COR-L47 (cell line): ENCODE data around the gene PLVAP.

ENCODE experiments used
- DNase-seq: peaks from one replicate; lab custom pipeline; 2025; lab: John Stamatoyannopoulos, UW

PLVAP gene

GRCh38 chr19:17357078-17357666 is 20.0 kb downstream of the PLVAP start:
- no peak for DNase-seq

GRCh38 chr19:17353386-17353785 is 23.8 kb downstream of the PLVAP start:
- no peak for DNase-seq

- DNase-seq = no peak
These were observed 24.4 kb downstream of the PLVAP start for GRCh38 chr19:17352608-17353280.

GRCh38 chr19:17351815-17352435 is 25.2 kb downstream of the PLVAP start:
- DNase-seq = no peak

GRCh38 chr19:17348700-17349099 is 28.4 kb downstream of the PLVAP start:
- DNase-seq = peak; percentile 53

DNA sequence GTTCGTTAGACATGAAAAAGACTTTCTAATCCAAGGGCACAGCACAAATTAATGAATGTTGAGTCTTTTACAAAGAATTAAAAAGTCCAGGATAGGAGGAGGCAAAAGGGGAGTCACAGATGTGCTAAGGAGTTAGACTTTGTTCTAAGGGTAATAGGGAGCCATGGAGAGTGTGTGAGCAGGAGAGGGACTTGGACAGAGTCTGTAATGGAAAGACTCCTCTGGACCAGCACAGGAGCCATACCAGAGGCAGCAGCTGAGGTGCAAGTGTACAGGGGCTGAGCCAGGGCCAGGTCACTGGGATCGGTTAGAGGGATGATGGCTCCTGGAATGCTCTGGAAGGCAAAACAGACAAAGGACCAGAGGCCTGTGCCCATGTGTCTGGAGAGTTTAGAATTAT is 29.3 kb downstream of the PLVAP start:
- DNase-seq = no peak

DNA sequence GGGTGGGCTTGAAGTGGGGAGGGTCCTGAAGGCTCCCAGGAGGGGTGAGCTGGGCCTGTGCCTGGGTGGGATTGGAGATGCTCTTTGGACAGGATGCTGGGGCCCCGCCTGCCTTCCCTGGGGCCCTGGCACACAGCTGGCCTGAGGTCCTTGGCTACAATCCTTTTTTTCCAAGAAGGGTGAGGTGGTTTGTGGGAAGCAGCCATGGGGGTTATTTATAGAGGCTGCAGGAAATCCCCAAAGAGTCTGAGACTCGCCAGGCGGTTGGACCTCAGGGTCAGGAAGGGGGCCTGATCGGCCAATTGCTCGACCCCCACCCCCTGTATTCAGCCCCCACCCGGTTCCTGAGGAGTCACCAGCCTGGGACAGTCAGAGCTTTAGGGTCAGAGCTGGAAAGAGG is 29.8 kb downstream of the PLVAP start:
- no peak for DNase-seq

- DNase-seq = peak; percentile 56
These were observed 31.0 kb downstream of the PLVAP start for GRCh38 chr19:17346109-17346671.

DNA sequence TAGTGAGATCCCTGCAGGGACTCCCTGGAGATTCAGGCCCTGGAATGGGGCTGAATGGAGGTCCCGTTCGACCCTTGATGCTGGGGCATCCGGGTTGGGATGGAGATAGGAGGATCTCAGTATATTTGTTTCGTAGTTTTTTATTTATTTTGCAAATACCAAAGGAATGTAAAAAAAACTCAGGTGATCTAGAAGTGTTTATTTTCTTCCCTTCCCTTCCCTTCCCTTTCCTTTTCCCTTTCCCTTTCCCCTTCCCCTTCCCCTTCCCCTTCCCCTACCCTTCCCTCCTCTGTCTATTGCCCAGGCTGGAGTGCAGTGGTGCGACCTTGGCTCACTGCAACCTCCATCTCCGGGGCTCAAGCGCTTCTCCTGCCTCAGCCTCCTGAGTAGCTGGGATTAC is 35.3 kb downstream of the PLVAP start:
- no peak for DNase-seq

GRCh38 chr19:17341386-17341785 is 35.8 kb downstream of the PLVAP start:
- no peak for DNase-seq

DNA sequence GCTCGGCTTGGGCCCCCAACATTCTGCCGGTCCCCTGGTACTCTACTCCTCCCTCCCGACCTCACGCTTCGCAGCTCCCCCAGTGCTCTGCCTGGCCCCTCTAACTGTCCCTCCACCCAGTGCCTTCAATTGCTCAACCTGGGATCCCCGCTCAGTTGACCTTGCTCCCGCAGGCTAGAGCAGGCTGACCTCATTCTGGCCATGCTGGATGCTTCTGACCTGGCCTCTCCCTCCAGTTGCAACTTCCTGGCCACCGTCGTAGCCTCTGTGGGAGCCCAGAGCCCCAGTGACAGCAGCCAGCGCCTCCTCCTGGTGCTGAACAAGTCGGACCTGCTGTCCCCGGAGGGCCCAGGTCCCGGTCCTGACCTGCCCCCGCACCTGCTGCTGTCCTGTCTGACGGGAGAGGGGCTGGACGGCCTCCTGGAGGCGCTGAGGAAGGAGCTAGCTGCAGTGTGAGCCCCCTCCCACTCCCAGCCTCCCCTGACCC is 36.2 kb downstream of the PLVAP start:
- no peak for DNase-seq

GRCh38 chr19:17340302-17340870 is 36.8 kb downstream of the PLVAP start:
- DNase-seq = no peak

GRCh38 chr19:17339088-17339741 is 37.9 kb downstream of the PLVAP start:
- DNase-seq = no peak

- DNase-seq = no peak
These were observed 38.6 kb downstream of the PLVAP start for GRCh38 chr19:17338433-17339078.

DNA sequence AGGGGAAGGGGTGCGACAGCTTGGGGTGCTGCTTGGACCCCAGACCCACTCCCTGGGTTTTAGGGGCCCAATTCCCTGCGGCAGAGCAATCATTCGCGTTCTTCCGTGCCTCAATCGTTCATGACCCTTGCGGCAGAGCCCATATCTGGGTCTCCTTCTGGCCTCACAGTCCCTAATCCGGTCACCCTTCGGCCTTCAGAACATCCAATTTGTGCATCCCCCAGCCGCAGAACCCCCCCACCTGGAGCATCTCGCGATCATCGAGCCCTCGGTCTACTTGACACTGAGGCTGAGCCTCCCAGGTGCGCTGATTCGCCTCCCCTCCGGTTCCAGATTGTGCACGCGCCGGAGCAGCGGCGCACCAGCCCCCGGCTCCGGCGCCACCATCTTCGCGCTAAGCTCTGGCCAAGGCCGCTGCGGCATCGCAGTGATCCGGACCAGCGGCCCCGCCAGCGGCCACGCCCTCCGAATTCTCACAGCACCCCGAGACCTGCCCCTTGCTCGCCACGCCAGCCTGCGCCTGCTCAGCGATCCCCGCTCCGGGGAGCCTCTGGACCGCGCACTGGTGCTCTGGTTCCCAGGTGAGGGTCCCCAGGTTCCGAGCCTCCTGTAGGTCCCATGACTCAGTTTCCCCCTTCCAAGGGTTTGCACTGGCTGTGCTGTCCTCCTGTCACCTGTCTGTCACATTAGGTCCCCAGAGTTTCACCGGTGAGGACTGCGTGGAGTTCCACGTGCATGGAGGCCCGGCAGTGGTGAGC is 39.3 kb downstream of the PLVAP start:
- DNase-seq = no peak

- peak; percentile 99 for DNase-seq
These were observed 40.1 kb downstream of the PLVAP start, which contains the start of gene GTPBP3 for GRCh38 chr19:17336872-17337674. Gene GTPBP3, plus strand, starts transcription at chr19:17337553. Its CDS starts 59 bp downstream, at chr19:17337612.

- no peak for DNase-seq
These were observed 41.6 kb downstream of the PLVAP start for GRCh38 chr19:17335575-17335974.

DNA sequence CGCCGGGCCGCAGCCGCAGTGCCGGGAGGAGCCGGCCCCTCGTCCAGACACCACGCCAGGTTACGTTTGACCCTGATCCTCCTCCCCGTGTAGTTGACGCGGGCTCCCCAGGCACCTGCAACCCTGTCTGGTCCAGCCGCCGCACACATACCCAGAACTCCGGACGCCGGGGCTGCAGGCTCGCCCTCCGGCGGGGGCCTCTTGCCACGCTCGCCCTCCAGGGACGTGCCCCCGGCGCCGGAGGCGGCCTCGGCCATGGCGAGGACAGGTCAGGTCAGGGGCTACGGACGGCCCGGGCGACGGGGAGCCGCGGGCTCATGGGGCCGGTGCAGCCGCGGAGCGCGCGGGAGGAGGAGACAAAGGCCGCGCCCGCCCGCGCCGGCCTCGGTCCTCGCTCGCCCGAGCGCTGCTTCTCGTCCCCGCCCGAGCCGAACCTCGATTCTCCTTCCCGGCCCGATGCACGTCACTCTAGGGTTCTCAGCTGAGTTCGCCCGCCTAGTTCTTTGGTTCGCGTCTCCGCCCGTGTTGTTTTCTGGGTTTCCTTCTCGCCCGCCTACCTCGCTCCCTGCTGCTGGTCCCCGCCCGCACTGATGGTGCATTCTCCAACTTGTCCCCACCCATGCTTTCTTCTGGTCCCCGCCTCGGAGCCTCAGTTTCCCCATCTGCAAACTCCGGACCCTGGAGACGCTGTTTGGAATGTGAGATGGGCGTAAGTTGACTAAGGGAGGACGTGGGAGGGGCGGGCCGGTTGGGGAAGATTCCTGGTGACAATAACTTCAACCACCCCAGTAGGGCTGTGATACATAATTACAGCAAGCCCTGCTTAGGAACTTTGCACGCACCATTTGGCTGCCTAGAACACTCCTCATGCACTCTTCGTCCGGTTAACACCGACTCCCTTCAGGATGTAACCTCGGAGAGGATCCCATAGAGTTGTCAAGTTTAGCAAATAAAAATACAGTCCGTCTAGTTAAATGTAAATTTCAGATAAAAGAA is 42.4 kb downstream of the PLVAP start, which contains the start of gene ANO8:
TSS of gene ANO8 (minus strand) at position 442 of the 996 bp plus-strand sequence. CDS start at position 257, 185 bp downstream.
- DNase-seq = peak; percentile 97
